Trophoblast cell (in vitro differentiated cells and primary cell): ENCODE results near the gene RPTOR.

ENCODE experiments used
- DNase-seq, 2 donors: peaks; one replicate each; pipeline ENCODE4 v3.0.0-alpha.2; 2016
- H2AFZ ChIP-seq: 2 replicates; pipeline ENCODE4 v1.6.1; 2013; ENCODE audit warnings: low read length, moderate library complexity, mild to moderate bottlenecking; ENCODE audit not compliant: insufficient read depth, poor library complexity
- H2AK5ac ChIP-seq: 2 replicates; pipeline ENCODE4 v1.6.1; 2013; ENCODE audit warnings: mild to moderate bottlenecking, low read length
- H2BK120ac ChIP-seq: 2 replicates; pipeline ENCODE4 v1.6.1; 2013; ENCODE audit warnings: low read length, mild to moderate bottlenecking, moderate library complexity; ENCODE audit not compliant: insufficient read depth, poor library complexity
- H2BK12ac ChIP-seq: 2 replicates; pipeline ENCODE4 v1.6.1; 2013; ENCODE audit warnings: mild to moderate bottlenecking, low read length, moderate library complexity
- H2BK5ac ChIP-seq: 2 replicates; pipeline ENCODE4 v1.6.1; 2013; ENCODE audit warnings: low read length, low read depth, moderate library complexity, mild to moderate bottlenecking; ENCODE audit not compliant: poor library complexity
- H3K14ac ChIP-seq: 2 replicates; pipeline ENCODE4 v1.6.1; 2013; ENCODE audit warnings: mild to moderate bottlenecking, low read length
- H3K18ac ChIP-seq: 2 replicates; pipeline ENCODE4 v1.6.1; 2013; ENCODE audit warnings: mild to moderate bottlenecking, low read length
- H3K23ac ChIP-seq: 2 replicates; pipeline ENCODE4 v1.6.1; 2013; ENCODE audit warnings: low read length
- H3K27ac ChIP-seq: 2 replicates; pipeline ENCODE4 v1.5.1; 2013; ENCODE audit warnings: low read depth, mild to moderate bottlenecking, inconsistent platforms, low read length, moderate library complexity
- H3K27me3 ChIP-seq: 2 replicates; pipeline ENCODE4 v1.6.1; 2013; ENCODE audit warnings: inconsistent platforms, mild to moderate bottlenecking, low read length, moderate library complexity; ENCODE audit not compliant: insufficient read depth
- H3K36me3 ChIP-seq, 2 experiments: 1 replicate in 1 of 2; 2 replicates in 1 of 2; pipeline ENCODE4 v1.6.1; 2013; ENCODE audit warnings: low read length in 2 of 2, mild to moderate bottlenecking in 2 of 2, moderate library complexity in 1 of 2; ENCODE audit not compliant: insufficient read depth in 2 of 2, control insufficient read depth in 1 of 2
- H3K4ac ChIP-seq: 2 replicates; pipeline ENCODE4 v1.6.1; 2013; ENCODE audit warnings: low read depth, mild to moderate bottlenecking, low read length, moderate library complexity
- H3K4me1 ChIP-seq, 2 experiments: 1 replicate in 1 of 2; 2 replicates in 1 of 2; pipeline ENCODE4 v1.6.1; 2013; ENCODE audit warnings: low read length in 2 of 2, mild to moderate bottlenecking in 2 of 2, moderate library complexity in 1 of 2; ENCODE audit not compliant: insufficient read depth in 2 of 2, control insufficient read depth in 1 of 2
- H3K4me2 ChIP-seq: 2 replicates; pipeline ENCODE4 v1.6.1; 2013; ENCODE audit warnings: inconsistent platforms, mild to moderate bottlenecking, low read length, moderate library complexity
- H3K4me3 ChIP-seq: 2 replicates; pipeline ENCODE4 v1.5.1; 2013; ENCODE audit warnings: mild to moderate bottlenecking, low read depth, low read length, inconsistent platforms
- H3K79me1 ChIP-seq: one replicate; pipeline ENCODE4 v1.6.1; 2013; ENCODE audit warnings: low read length
- H3K79me2 ChIP-seq: 2 replicates; pipeline ENCODE4 v1.6.1; 2013; ENCODE audit warnings: low read length, mild to moderate bottlenecking; ENCODE audit not compliant: control insufficient read depth, insufficient read depth, poor library complexity
- H3K9ac ChIP-seq: 2 replicates; pipeline ENCODE4 v1.6.1; 2013; ENCODE audit warnings: mild to moderate bottlenecking, low read length
- H3K9me3 ChIP-seq: 2 replicates; pipeline ENCODE4 v1.6.1; 2013; ENCODE audit warnings: low read depth, mild to moderate bottlenecking, control low read depth, inconsistent platforms, low read length; ENCODE audit not compliant: insufficient read depth
- H4K12ac ChIP-seq: 2 replicates; pipeline ENCODE4 v1.6.1; 2013; ENCODE audit warnings: low read depth, mild to moderate bottlenecking, low read length, moderate library complexity
- H4K8ac ChIP-seq: 2 replicates; pipeline ENCODE4 v1.6.1; 2013; ENCODE audit warnings: low read depth, mild to moderate bottlenecking, low read length, moderate library complexity
- H4K91ac ChIP-seq: one replicate; pipeline ENCODE4 v1.6.1; 2013; ENCODE audit warnings: low read depth, mild to moderate bottlenecking, low read length, moderate library complexity
- WGBS: extraction: QIAGEN DNeasy Blood & Tissue Kit; methylation state at CpG from one replicate; pipeline ENCODE4 v1.1.7; 2013; ENCODE audit warnings: missing lambda C conversion rate; ENCODE audit not compliant: insufficient read length, insufficient coverage; ENCODE audit errors: extremely low coverage; 5-methylcytosine and 5-hydroxymethylcytosine counted together

The RPTOR gene

GRCh38 chr17:80766290-80766855 is 221.7 kb downstream of the RPTOR start:
- no peak for DNase-seq
- Histone ChIP-seq H3K79me1 (peaks cover 13% of the 10 kb centered on the region), H3K4me2 (no peak overlapping the region), H3K79me2 (peaks cover 4% of the 10 kb centered on the region), H2BK12ac (no peak overlapping the region), H3K23ac (no peak overlapping the region), H3K4me3 (no peak overlapping the region), H4K12ac (no peak overlapping the region), H3K4me1 (peaks cover 27 to 28% of the 10 kb centered on the region in 2 experiments), H3K27ac (no peak overlapping the region), H4K91ac (peak overlapping the region; percentile 25), H3K14ac (no peak overlapping the region), H2BK120ac (no peak overlapping the region), H3K18ac (no peak overlapping the region), H3K9ac (no peak overlapping the region), H2AK5ac (no peak overlapping the region), H3K36me3 (no peaks in the 10 kb centered on the region), H3K4ac (no peak overlapping the region), H3K9me3 (peaks cover 4% of the 10 kb centered on the region), H2BK5ac (no peak overlapping the region), H3K27me3 (no peaks in the 10 kb centered on the region), H2AFZ (no peak overlapping the region), H4K8ac (no peak overlapping the region)
- WGBS, result no CpG with 5 or more reads among the region's 3 CpGs

DNA sequence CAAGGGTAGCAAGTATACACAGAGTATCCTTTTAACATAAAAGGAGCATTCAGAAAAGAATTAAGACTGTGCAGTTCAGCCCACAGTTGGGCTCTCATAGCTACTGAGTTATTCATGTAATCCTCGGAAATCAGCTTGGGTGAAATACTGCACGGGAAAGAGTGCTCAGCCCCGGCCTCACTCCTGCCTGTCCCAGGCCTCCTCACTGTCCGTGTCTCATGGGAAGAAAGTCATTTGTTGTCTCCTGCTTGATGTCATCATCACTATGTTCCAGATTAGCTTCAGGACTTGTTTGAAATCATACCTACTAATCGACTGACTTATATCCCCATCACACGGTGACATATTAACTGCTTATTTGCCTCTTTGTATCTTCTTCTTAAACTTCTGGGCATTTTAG is 223.8 kb downstream of the RPTOR start:
- Histone ChIP-seq H3K9me3 (peaks cover 4% of the 10 kb centered on the region), H3K4ac (no peak overlapping the region), H3K27ac (no peak overlapping the region), H2BK12ac (no peak overlapping the region), H2BK5ac (no peak overlapping the region), H3K36me3 (no peaks in the 10 kb centered on the region), H2AFZ (no peak overlapping the region), H3K79me1 (peaks cover 8% of the 10 kb centered on the region), H3K27me3 (no peaks in the 10 kb centered on the region), H3K4me2 (no peak overlapping the region), H4K8ac (no peak overlapping the region), H3K9ac (no peak overlapping the region), H3K79me2 (no peaks in the 10 kb centered on the region), H3K18ac (no peak overlapping the region), H2AK5ac (no peak overlapping the region), H3K4me3 (no peak overlapping the region), H3K4me1 (peaks cover 24 to 28% of the 10 kb centered on the region in 2 experiments), H4K12ac (no peak overlapping the region), H2BK120ac (no peak overlapping the region), H3K14ac (no peak overlapping the region), H3K23ac (no peak overlapping the region), H4K91ac (no peak overlapping the region)
- no CpG with 5 or more reads among the region's 6 CpGs for WGBS
- DNase-seq, result no peak

DNA sequence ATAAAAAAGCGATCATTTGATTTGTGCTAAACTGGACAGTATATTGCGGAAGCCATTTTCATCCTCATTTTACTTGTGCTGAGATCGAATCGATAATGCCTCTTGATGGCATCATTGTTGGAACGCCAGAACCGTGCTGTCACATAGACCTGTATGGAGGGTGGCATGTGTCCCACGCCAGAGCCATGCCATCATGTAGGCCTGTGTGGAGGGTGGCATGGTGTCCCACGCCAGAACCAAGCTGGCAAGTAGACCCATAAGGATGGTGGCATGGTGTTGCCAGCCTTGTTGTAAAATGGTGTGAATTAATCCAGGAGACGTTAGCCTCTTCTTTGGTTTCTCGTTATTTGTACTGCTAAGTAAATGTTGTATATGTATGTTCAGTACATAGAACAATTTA is 224.3 kb downstream of the RPTOR start:
- Histone ChIP-seq H3K18ac (no peak overlapping the region), H3K79me1 (peaks cover 8% of the 10 kb centered on the region), H3K4me2 (no peak overlapping the region), H3K23ac (no peak overlapping the region), H4K12ac (no peak overlapping the region), H3K79me2 (no peaks in the 10 kb centered on the region), H3K9ac (no peak overlapping the region), H2BK120ac (no peak overlapping the region), H4K91ac (no peak overlapping the region), H3K14ac (no peak overlapping the region), H3K9me3 (peaks cover 4% of the 10 kb centered on the region), H2AK5ac (no peak overlapping the region), H3K4me3 (no peak overlapping the region), H4K8ac (no peak overlapping the region), H3K27me3 (no peaks in the 10 kb centered on the region), H3K36me3 (no peaks in the 10 kb centered on the region), H2BK12ac (no peak overlapping the region), H3K4me1 (peaks cover 28 to 34% of the 10 kb centered on the region in 2 experiments), H3K27ac (no peak overlapping the region), H2AFZ (no peak overlapping the region), H3K4ac (no peak overlapping the region), H2BK5ac (no peak overlapping the region)
- DNase-seq, result no peak
- WGBS, result no CpG with 5 or more reads among the region's 10 CpGs

DNA sequence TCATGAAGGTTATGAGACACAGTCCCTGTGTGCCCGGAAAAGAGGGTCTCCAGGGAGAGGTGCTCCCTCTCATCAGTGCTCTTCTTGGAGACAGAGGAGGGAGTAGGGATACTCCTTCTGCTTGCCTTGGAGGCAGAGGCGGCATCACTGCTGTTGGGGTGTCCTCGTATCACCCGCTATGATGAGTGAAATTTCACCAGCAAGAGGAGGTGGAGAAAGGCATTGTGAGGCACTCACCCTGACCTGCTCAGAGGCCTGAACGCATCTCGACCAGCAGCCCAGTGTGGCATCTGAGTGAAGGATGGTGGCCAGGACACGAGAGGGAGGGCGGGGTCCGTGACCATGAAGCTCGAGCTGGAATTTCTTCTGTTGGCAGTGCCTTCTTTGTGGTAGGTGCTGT is 224.9 kb downstream of the RPTOR start:
- H3K4me2 ChIP-seq, result no peak overlapping the region
- H3K79me2 ChIP-seq, result no peaks in the 10 kb centered on the region
- no peak overlapping the region for H3K4ac ChIP-seq
- peak overlapping the region; percentile 1 for H2AK5ac ChIP-seq
- H3K27ac ChIP-seq, result no peak overlapping the region
- H3K4me3 ChIP-seq, result no peak overlapping the region
- no peak overlapping the region for H4K12ac ChIP-seq
- WGBS, result no CpG with 5 or more reads among the region's 10 CpGs
- H3K18ac ChIP-seq, result no peak overlapping the region
- no peak overlapping the region for H2BK12ac ChIP-seq
- no peak overlapping the region for H4K91ac ChIP-seq
- H2BK5ac ChIP-seq, result no peak overlapping the region
- no peaks in the 10 kb centered on the region for H3K36me3 ChIP-seq
- no peak overlapping the region for H2BK120ac ChIP-seq
- no peak overlapping the region for H2AFZ ChIP-seq
- DNase-seq, result no peak
- H3K4me1 ChIP-seq, result peaks cover 33 to 39% of the 10 kb centered on the region in 2 experiments
- H3K27me3 ChIP-seq, result no peaks in the 10 kb centered on the region
- H3K23ac ChIP-seq, result no peak overlapping the region
- no peak overlapping the region for H3K14ac ChIP-seq
- H3K9me3 ChIP-seq, result peaks cover 4% of the 10 kb centered on the region
- H3K9ac ChIP-seq, result no peak overlapping the region
- no peak overlapping the region for H4K8ac ChIP-seq
- peaks cover 12% of the 10 kb centered on the region for H3K79me1 ChIP-seq
